ENCODE results near the gene MACROD2.

The MACROD2 gene

DNA sequence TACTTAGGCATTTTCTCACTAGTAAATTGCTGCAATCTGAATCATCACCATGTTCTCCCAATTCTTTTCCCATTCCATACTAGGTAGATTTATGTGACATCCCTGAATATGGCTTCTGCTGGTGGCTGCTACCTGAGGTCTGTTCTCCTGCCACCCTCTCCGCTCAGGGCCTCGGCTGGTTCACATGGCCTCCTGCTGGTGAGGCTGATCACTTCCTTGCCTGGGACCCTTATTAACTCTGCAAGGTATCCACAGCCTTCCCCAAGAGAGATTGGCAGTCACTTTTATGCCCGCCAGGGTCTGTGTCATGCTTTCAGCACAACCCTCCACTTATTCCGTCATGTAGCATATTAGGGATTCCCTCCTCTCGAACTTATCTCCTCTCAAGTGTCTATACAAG lies 766.6 kb downstream of the MACROD2 start:
- TF ChIP-seq, protein P1, sequence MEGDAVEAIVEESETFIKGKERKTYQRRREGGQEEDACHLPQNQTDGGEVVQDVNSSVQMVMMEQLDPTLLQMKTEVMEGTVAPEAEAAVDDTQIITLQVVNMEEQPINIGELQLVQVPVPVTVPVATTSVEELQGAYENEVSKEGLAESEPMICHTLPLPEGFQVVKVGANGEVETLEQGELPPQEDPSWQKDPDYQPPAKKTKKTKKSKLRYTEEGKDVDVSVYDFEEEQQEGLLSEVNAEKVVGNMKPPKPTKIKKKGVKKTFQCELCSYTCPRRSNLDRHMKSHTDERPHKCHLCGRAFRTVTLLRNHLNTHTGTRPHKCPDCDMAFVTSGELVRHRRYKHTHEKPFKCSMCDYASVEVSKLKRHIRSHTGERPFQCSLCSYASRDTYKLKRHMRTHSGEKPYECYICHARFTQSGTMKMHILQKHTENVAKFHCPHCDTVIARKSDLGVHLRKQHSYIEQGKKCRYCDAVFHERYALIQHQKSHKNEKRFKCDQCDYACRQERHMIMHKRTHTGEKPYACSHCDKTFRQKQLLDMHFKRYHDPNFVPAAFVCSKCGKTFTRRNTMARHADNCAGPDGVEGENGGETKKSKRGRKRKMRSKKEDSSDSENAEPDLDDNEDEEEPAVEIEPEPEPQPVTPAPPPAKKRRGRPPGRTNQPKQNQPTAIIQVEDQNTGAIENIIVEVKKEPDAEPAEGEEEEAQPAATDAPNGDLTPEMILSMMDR (IDR thresholded peaks at IDR 0.05) = no peak
- no peak for TF ChIP-seq ZFX (IDR thresholded peaks at IDR 0.05; ENCODE audit: borderline replicate concordance)
- H3K27ac ChIP-seq = no peak overlapping the region

- no peak for TF ChIP-seq ZFX (IDR thresholded peaks at IDR 0.05; ENCODE audit: borderline replicate concordance)
- TF ChIP-seq, protein P1 (IDR thresholded peaks at IDR 0.05) = no peak
- peak overlapping the region; percentile 30; the same call in 1 of the 2 replicates for H3K27ac ChIP-seq
Measured at GRCh38 chr20:14764511-14765369, 769.4 kb downstream of the MACROD2 start.

GRCh38 chr20:14765370-14765701 lies 770.0 kb downstream of the MACROD2 start:
- peak overlapping the region; percentile 30; the same call in 1 of the 2 replicates for H3K27ac ChIP-seq
- TF ChIP-seq, protein P1 (IDR thresholded peaks at IDR 0.05) = no peak
- no peak for TF ChIP-seq ZFX (IDR thresholded peaks at IDR 0.05; ENCODE audit: borderline replicate concordance)

- H3K27ac ChIP-seq = no peak overlapping the region
- TF ChIP-seq, protein P1 (IDR thresholded peaks at IDR 0.05) = no peak
- TF ChIP-seq ZFX (IDR thresholded peaks at IDR 0.05; ENCODE audit: borderline replicate concordance) = no peak
Measured at GRCh38 chr20:14773486-14773885, 778.2 kb downstream of the MACROD2 start.

GRCh38 chr20:14775778-14776177 lies 780.5 kb downstream of the MACROD2 start:
- H3K27ac ChIP-seq = peak overlapping the region; percentile 10; the same call in 1 of the 2 replicates
- TF ChIP-seq, protein P1 (IDR thresholded peaks at IDR 0.05) = no peak
- no peak for TF ChIP-seq ZFX (IDR thresholded peaks at IDR 0.05; ENCODE audit: borderline replicate concordance)

DNA sequence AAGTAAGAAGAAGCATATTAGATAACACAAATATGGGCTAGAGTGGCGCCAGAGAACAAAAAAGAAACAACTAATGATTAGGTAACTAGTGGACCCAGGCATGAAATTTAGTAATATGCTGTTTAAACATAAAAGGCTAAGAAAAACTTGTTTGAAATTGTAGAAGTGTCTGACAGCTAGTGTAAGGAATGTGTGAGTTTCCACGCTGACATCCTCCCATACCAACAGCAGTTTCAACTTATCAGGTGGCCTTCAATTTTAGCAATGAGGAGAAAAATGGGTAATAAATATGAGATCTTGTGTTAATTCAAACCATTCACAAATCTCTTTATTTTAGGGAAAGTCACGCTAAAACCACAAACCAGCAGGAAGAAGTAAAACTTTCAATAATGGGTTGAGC lies 782.3 kb downstream of the MACROD2 start:
- no peak for TF ChIP-seq ZFX (IDR thresholded peaks at IDR 0.05; ENCODE audit: borderline replicate concordance)
- TF ChIP-seq, protein P1 (IDR thresholded peaks at IDR 0.05) = no peak
- no peak overlapping the region for H3K27ac ChIP-seq

DNA sequence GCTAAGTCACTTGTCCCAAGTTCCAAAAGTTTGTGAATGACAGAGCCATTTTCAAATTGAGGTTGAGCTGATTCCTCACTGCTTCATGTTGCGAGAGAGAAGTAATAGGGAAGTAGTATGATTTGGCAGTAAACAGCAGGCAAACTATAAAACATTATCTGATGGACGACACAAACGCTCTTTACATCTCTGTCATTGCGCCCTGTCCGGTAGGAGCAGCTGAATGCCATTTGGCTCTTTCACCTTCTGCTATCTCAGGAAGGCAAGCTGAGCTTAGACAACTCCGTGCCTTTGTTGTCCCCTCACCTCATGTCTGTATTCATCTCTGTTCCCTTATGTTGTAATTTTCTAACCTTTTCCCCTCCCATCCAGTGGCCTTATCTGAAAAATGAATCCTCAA lies 782.8 kb downstream of the MACROD2 start:
- TF ChIP-seq, protein P1 (IDR thresholded peaks at IDR 0.05) = no peak
- TF ChIP-seq ZFX (IDR thresholded peaks at IDR 0.05; ENCODE audit: borderline replicate concordance) = no peak
- no peak overlapping the region for H3K27ac ChIP-seq
